DMS114 treated with DMSO at 0.1 percent for 48 hours (cell line): ENCODE data around the gene STX4.

ENCODE experiments used
- DNase-seq: peaks from one replicate; lab custom pipeline; 2025; ENCODE audit not compliant: unreplicated experiment; lab: John Stamatoyannopoulos, UW

Gene STX4

DNA sequence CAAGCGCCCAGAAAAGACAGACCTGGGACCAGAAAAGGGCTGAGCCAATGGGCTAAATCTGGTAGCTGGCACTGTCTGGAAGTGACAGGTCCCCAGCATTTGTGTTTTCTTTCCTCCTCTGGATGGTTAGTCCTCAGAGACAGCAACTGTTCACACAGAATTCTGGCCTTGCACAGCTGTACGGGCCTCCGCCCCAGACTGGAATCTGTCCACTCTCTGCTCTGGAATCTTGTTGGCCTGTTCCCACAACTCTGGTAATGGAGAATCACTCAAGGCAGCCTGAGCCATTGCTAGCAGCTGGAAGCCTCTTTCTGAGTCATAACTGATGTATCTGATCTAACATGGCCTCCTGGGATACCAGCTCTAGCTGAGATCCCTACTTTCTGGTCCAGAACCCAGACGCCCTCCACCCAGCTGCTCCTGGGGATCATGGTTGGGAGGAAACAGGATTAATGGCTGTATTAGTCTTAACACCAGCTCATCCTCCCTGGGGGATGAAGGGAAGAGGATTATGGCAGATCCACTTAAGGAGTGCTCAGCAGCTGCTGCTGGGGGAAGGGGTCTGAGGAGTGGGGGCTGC, 31.6 kb downstream of the STX4 start:
- DNase-seq, result no peak

GRCh38 chr16:31067342-31067741, 34.0 kb downstream of the STX4 start:
- DNase-seq, result no peak

DNA sequence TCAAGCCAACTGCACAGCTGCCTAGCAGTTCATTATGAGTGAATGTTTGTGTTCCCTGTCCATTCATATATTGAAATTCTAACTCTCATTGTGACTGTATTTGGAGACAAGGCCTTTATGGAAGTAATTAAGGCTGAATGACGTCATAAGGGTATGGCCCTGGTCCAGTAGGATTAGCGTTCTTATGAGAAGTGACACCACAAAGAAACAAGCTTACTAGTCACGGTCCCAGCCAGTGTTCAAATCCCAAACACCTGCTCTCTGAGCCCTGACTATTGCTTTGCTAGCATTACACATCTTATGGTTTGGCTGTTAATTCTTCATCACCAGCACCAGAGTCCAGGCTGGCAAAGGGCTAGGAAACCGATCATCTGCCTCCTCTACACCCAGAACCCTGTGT, 38.5 kb downstream of the STX4 start:
- peak; percentile 13 for DNase-seq

DNA sequence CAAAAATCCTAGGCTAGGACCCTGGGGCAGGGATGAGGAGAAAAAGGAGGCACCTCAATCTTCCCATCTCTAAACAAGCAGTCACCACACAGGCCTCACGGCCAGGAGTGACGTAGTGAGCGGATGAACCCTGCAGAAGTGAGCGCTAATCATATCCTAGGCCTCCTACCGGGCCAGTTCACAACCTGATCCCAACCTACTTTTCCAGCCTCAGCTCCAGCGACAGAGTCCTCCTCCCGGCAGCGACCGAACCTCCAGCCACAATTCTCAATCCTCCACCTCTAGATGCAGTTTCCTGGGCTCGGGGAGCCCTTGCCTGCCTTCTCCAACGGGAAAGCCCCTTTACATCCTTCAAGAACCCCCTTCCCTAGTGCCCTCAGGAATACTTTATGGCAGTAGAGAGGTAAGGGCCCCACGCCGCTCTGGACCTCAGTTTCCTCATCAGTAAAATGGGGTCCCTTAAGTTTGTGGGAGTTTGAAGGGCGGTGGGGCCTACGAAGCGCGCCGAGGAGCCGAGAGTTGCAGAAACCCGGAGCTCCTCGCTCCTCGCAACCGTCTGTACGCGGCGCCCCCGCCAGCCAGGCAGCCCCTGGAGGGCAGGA, 39.3 kb downstream of the STX4 start:
- DNase-seq, result no peak

GRCh38 chr16:31073142-31073969, 40.0 kb downstream of the STX4 start:
- DNase-seq, result peak; percentile 73

- peak; percentile 99 for DNase-seq
These were observed 40.8 kb downstream of the STX4 start, which contains the start of the genes ZNF646 and ZNF668 for GRCh38 chr16:31073970-31074813. Gene ZNF646 (plus strand): TSS chr16:31074422. CDS start chr16:31076325, 1,903 bp downstream. Gene ZNF668 (minus strand): TSS chr16:31074240. CDS start chr16:31064459, 9,781 bp downstream.

DNA sequence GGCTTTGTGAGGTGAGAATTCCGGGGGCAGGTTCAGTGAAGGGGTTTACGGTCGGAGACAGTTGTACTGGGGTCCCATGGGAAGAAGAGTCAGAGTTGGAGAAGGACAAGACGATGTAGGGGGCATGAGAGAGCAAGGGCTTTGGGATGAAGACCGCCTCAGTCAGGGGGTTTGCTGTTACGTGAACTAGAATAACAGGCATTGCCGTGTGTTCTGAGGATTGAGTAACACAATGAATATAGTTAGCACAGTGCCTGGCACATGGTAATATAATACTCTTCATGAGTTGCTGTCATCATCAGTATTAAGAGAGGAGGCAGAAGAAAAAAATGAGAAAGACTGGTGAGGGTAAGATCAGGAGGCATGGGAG, 41.4 kb downstream of the STX4 start:
- DNase-seq, result no peak

DNA sequence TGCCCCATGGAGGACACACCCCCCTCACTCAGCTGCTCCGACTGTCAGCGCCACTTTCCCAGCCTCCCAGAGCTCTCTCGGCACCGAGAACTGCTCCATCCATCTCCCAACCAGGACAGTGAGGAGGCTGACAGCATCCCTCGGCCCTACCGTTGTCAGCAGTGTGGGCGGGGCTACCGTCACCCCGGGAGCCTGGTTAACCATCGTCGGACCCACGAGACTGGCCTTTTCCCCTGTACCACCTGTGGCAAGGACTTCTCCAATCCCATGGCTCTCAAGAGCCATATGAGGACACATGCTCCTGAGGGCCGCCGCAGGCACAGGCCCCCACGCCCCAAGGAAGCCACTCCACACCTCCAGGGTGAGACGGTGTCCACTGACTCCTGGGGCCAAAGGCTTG, 43.0 kb downstream of the STX4 start:
- no peak for DNase-seq

- DNase-seq, result no peak
These were observed 43.7 kb downstream of the STX4 start for GRCh38 chr16:31077024-31077423.

DNA sequence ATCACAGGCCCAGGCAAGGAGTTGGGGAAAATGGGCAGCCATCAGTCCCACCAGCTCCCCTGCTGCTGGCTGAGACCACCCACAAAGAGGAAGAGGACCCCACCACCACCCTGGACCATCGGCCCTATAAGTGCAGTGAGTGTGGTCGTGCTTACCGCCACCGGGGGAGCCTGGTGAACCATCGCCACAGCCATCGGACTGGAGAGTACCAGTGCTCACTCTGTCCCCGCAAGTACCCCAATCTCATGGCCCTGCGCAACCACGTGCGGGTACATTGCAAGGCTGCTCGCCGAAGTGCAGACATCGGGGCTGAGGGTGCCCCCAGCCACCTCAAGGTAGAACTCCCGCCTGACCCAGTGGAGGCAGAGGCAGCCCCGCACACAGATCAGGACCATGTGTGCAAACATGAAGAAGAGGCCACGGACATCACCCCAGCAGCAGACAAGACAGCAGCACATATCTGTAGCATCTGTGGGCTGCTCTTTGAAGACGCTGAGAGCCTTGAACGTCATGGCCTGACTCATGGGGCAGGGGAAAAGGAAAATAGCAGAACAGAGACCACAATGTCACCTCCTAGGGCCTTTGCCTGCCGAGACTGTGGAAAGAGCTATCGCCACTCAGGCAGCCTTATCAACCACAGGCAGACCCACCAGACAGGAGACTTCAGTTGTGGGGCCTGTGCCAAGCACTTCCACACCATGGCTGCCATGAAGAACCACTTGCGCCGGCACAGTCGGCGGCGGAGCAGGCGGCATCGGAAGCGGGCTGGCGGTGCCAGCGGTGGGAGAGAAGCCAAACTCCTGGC, 44.4 kb downstream of the STX4 start:
- no peak for DNase-seq

DNA sequence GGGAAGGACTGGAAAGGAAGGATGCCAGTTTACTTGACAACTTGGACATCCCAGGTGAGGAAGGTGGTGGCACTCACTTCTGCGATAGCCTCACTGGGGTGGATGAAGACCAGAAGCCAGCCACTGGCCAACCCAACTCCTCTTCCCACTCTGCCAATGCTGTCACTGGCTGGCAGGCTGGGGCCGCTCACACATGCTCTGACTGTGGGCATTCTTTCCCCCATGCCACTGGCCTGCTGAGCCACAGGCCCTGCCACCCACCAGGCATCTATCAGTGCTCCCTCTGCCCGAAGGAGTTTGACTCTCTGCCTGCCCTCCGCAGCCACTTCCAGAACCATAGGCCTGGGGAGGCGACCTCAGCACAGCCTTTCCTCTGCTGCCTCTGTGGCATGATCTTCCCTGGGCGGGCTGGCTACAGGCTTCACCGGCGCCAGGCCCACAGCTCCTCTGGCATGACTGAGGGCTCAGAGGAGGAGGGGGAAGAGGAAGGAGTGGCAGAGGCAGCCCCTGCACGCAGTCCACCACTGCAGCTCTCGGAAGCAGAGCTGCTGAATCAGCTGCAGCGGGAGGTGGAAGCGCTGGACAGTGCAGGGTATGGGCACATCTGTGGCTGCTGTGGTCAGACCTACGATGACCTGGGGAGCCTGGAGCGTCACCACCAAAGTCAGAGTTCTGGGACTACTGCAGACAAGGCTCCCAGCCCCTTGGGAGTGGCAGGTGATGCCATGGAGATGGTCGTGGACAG, 45.4 kb downstream of the STX4 start:
- no peak for DNase-seq

- no peak for DNase-seq
These were observed 46.1 kb downstream of the STX4 start for GRCh38 chr16:31079342-31079944.

- no peak for DNase-seq
These were observed 46.8 kb downstream of the STX4 start for GRCh38 chr16:31080035-31080629.

- no peak for DNase-seq
These were observed 47.5 kb downstream of the STX4 start for GRCh38 chr16:31080756-31081419.

DNA sequence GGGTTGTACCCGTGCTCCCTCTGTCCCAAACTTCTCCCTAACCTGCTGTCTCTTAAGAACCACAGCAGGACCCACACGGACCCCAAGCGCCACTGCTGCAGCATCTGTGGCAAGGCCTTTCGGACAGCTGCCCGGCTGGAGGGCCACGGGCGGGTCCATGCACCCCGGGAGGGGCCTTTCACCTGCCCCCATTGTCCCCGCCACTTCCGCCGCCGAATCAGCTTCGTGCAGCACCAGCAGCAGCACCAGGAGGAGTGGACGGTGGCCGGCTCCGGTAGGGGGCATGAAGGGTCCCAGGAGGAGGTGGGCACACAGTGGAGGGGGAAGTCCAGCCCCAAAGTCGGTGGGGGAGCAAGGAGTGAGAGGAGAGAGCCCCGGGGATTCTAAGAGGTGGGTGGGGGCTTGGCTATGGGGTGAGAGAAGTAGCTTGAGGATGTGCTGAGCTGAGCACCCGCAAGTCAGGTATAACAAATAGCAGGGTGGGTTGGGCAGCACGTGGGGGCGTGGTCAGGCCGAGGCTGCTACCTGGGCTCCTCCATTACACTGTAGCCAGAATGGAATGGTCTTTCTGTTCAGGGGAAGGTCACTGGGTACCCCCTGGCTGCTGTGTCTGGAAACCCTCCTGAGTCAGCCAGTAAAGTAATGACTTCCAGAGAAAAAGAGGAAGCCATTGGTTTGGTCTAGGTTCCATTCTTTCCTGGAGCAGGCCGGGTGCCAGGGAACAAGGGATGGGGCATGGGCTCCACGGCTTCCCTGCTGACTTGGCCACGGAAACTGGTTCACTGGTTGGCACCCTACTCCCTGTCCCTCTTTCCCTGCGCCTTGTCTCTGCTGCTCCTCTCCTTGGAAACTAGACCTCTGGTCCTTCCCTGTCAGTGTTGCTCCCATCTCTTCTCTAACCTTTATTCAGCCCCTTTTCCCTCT, 48.3 kb downstream of the STX4 start:
- no peak for DNase-seq

GRCh38 chr16:31082368-31083045, 49.1 kb downstream of the STX4 start:
- no peak for DNase-seq

DNA sequence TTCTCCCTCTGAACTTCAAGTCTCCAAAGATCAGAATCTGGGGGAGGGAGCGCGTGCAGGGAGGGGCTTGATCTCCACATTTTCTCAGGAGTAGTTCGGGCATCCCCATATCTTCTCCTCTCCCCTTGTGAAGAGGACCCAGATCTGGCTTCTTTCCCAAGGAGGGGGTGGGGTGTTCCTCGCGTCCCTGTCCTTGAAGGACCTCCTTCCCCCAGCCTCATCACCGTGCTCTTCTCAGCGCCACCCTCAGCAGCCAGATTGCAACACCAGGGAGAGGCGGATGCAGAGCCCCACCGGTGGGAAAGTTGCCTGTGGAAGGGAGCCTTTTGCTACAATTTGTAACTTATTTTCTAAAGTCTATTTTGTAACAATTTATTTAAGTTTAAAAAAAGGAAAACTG, 49.7 kb downstream of the STX4 start:
- DNase-seq, result no peak
